Ascending aorta (tissue), 2 donors: ENCODE measurements around the gene B3GALT5. TPM values are rescaled to one million over a fixed set of nuclear protein-coding genes. Genes with fewer than 3 reads are reported as not detected.

Source experiments
- DNase-seq, 2 donors: peaks; one replicate each; pipeline ENCODE4 v3.0.0-alpha.2; 2019; ENCODE audit warnings: low spot score in 2 of 2
- H3K27ac ChIP-seq, 2 donors: fragments of 200-600 bp; sonication (generic); one replicate each; pipeline ENCODE4 v1.5.1; 2016 to 2017; ENCODE audit warnings: mild to moderate bottlenecking in 1 of 2
- H3K27me3 ChIP-seq: fragments of 200-600 bp; sonication (generic); one replicate; pipeline ENCODE4 v1.5.1; 2017
- H3K36me3 ChIP-seq, 2 donors: fragments of 200-600 bp; sonication (generic); one replicate each; pipeline ENCODE4 v1.5.1; 2016
- H3K4me1 ChIP-seq, 2 donors: fragments of 200-600 bp; sonication (generic); one replicate each; pipeline ENCODE4 v1.5.1; 2016 to 2017; ENCODE audit warnings: mild to moderate bottlenecking in 1 of 2
- H3K4me3 ChIP-seq, 2 donors: fragments of 200-600 bp; sonication (generic); one replicate each; pipeline ENCODE4 v1.5.1; 2016 to 2017; ENCODE audit warnings: mild to moderate bottlenecking in 1 of 2
- H3K9me3 ChIP-seq, 2 donors: fragments of 200-600 bp; sonication (generic); one replicate each; pipeline ENCODE4 v1.5.1; 2016
- intact Hi-C: fragments of 100-400 bp; cut with DNase I; formaldehyde crosslinking; loops from one replicate; pipeline ENCODE4 v1.15.1; 2023
- total RNA-seq: library from RNA; depleted of rRNA; stranded (reverse); fragments of >200 nt; gene quantifications from one replicate; pipeline ENCODE4 v1.1.0, GENCODE V29; 2016
- TF ChIP-seq, protein P1 (sequence below), 3 experiments: fragments of 200-600 bp in 2 of 3; fragments of 450-650 bp in 1 of 3; sonication (generic) in 2 of 3; IDR thresholded peaks; one replicate each; pipeline ENCODE4 v1.5.1; 2016 to 2019; ENCODE audit warnings: antibody characterized with exemption in 3 of 3, mild to moderate bottlenecking in 1 of 3, moderate library complexity in 1 of 3

B3GALT5 gene, protein sequence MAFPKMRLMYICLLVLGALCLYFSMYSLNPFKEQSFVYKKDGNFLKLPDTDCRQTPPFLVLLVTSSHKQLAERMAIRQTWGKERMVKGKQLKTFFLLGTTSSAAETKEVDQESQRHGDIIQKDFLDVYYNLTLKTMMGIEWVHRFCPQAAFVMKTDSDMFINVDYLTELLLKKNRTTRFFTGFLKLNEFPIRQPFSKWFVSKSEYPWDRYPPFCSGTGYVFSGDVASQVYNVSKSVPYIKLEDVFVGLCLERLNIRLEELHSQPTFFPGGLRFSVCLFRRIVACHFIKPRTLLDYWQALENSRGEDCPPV
- not detected for total RNA-seq

DNA sequence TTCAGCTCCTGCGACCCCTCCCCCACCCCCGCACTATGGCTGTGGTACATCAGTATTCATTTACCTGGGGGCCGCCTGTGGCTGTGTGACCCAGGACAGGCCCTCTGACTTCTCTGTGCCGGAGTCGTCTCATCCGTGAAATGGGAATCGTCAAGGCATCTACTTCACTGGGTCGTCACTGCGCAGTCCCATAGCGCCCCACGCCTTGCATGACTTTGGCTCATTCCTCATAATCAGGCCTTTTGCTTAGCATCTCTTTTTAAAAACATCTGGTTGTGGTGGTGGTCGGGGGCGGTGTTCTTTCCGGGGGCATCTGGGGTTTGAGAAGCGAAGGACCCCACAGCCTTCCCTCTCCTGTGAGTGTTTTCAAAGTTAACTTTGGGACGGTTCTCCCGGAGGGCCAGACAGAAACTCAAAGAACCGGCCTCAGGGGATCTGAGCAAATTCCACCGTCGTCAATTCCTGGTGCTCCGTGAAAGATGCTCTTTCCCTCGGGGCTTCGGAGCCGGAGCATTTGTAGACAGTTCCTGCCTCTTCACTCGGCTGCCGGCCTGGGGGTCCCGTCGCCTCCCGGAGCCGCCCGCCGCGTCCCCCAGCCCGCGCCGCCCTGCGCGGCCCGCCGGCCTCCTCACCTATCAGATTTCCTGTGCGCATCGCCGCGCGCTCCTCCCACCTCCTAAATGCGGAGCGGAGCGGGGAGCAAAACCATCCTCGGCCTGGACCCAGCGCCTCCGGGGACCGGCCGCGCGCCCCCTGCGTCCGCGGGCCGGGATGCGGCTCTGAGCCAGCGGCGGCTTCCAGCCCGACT is at the start of gene B3GALT5:
B3GALT5 (plus strand) TSS at position 708 of the 808 bp plus-strand sequence. CDS start 47,620 bp downstream, outside the sequence.
- no peaks in the 10 kb centered on the region for H3K27me3 ChIP-seq
- intact Hi-C loops = no loop called here

DNA sequence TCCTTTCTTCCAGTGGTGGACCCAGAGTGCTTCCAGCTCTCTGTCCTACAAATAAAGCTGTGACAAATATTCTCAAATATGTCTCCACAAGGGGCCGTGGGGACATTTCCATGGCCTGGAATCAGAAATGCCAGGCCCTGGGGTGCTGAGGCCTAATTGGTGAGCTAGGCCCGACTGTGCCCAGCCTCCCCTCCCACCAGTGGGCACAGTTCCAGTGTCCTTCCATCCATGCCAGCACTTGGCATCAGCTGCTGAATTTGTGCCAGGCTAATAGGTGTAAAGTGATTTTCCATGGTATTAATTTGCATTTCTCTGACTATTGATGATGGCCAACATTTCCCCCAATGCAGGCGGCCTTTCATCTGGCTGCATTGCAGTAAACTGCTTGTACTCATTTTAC is 48.5 kb upstream of the B3GALT5 start:
- intact Hi-C loops = no loop called here
- DNase-seq = no peak
- H3K4me1 ChIP-seq = no peaks in the 10 kb centered on the region
- no peak overlapping the region for H3K27ac ChIP-seq
- TF ChIP-seq, protein P1, sequence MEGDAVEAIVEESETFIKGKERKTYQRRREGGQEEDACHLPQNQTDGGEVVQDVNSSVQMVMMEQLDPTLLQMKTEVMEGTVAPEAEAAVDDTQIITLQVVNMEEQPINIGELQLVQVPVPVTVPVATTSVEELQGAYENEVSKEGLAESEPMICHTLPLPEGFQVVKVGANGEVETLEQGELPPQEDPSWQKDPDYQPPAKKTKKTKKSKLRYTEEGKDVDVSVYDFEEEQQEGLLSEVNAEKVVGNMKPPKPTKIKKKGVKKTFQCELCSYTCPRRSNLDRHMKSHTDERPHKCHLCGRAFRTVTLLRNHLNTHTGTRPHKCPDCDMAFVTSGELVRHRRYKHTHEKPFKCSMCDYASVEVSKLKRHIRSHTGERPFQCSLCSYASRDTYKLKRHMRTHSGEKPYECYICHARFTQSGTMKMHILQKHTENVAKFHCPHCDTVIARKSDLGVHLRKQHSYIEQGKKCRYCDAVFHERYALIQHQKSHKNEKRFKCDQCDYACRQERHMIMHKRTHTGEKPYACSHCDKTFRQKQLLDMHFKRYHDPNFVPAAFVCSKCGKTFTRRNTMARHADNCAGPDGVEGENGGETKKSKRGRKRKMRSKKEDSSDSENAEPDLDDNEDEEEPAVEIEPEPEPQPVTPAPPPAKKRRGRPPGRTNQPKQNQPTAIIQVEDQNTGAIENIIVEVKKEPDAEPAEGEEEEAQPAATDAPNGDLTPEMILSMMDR (IDR thresholded peaks at IDR 0.05) = no peak
- H3K9me3 ChIP-seq = no peaks in the 10 kb centered on the region
- H3K27me3 ChIP-seq = no peaks in the 10 kb centered on the region
- H3K36me3 ChIP-seq = no peaks in the 10 kb centered on the region
- no peak overlapping the region for H3K4me3 ChIP-seq

More for the DNA sequence above, at the start of gene B3GALT5:
- no peaks in the 10 kb centered on the region for H3K36me3 ChIP-seq
- H3K4me3 ChIP-seq = peak within 1 kb of the TSS; percentile 30 to 44
- H3K9me3 ChIP-seq = no peaks in the 10 kb centered on the region
- H3K27ac ChIP-seq = no peak within 1 kb of the TSS
- TF ChIP-seq, protein P1 (IDR thresholded peaks at IDR 0.05) = no peak
- DNase-seq = no peak
- no peaks in the 10 kb centered on the region for H3K4me1 ChIP-seq

DNA sequence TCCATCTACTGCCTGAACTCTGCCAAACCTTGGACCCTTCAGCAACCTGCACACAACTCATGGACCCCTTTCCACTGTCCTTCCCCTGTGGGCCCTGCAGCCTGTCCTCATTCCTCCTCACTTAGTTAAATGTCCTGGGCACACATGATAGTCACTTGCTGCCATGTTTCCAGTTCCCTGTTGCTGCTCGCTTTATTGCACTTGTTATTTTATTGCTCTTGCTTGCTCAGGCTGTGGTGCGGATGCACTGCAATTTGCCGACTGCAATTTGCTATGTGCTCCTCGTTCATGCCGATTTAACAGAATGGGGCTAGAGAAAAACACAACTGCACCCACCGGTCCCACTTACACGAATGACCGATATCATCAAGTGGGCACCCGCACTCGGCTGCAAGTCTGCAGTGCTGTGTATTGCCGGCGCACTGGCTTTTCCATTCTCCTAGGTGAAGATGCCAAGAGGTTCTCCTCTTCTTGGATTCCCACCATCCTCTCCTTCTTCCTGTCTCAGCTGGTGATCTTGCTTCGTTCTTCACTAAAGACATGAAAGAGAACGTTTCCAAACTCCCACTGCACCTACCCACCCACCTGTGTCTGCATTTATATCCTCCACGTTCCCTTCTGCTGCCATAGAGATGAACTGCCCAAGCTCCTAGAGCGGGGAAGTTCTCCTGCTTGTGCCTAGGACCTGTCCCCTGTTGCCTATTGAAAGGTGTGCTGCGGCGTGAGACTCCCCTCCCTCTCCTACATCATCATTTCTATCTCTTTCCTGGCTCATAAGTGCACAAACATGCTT is 45.4 kb upstream of the B3GALT5 start:
- Histone ChIP-seq H3K27ac (no peak overlapping the region), H3K36me3 (no peaks in the 10 kb centered on the region), H3K4me1 (no peaks in the 10 kb centered on the region), H3K9me3 (no peaks in the 10 kb centered on the region), H3K27me3 (no peaks in the 10 kb centered on the region), H3K4me3 (no peak overlapping the region)
- no peak for DNase-seq
- intact Hi-C loops = no loop called here
- TF ChIP-seq, protein P1 (IDR thresholded peaks at IDR 0.05) = no peak

DNA sequence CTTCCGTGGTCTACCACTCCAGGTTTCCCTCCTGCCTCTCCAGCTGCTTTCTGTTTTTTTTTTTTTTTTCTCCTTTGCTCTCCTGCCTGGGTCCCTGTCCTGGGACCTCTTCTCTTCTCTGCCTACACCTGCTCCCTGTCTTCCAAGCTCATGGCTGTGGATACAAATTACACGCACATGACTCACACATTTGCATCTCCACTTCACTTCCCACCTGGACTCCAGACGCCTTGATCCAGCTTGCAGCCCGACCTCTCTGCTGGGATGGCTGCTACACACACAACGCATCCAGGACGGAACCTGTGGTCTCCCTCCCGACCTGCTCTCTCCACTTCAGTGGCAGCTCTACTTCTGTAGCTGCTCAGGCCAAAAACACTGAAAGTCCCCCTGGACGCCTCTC is 44.4 kb upstream of the B3GALT5 start:
- TF ChIP-seq, protein P1 (IDR thresholded peaks at IDR 0.05) = no peak
- intact Hi-C loops = no loop called here

DNA sequence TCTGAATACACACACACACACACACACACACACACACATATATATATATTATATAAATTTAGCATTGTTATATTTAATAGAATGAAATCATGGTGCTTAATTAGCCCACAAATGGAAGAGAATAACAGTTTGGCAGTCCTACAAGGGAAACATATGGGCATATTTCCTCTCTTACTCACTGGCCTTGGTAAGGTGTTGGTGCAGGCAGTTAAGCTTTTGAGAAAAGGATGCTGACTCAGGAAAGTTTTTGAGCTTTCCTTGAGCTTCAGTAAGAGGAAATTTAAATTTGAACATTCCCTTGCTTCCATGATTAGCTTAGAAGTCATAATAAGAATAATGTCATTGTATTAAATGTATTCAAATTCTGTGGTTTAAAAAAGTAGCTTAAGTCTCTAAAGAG is 37.0 kb upstream of the B3GALT5 start:
- H3K27me3 ChIP-seq = no peaks in the 10 kb centered on the region
- H3K4me3 ChIP-seq = no peak overlapping the region
- H3K9me3 ChIP-seq = no peaks in the 10 kb centered on the region
- DNase-seq = no peak
- TF ChIP-seq, protein P1 (IDR thresholded peaks at IDR 0.05) = no peak
- intact Hi-C loops = no loop called here
- H3K36me3 ChIP-seq = no peaks in the 10 kb centered on the region
- no peaks in the 10 kb centered on the region for H3K4me1 ChIP-seq
- H3K27ac ChIP-seq = no peak overlapping the region

More for the DNA sequence above, 44.4 kb upstream of the B3GALT5 start:
- no peaks in the 10 kb centered on the region for H3K27me3 ChIP-seq
- no peak overlapping the region for H3K27ac ChIP-seq
- no peaks in the 10 kb centered on the region for H3K9me3 ChIP-seq
- no peak overlapping the region for H3K4me3 ChIP-seq
- H3K36me3 ChIP-seq = no peaks in the 10 kb centered on the region
- DNase-seq = no peak
- no peaks in the 10 kb centered on the region for H3K4me1 ChIP-seq
